Keratinocyte (primary cell): ENCODE data around the gene ZSWIM3. TPM values are rescaled to one million over a fixed set of nuclear protein-coding genes. Genes with fewer than 3 reads are reported as not detected.

ENCODE experiments used
- DNase-seq: peaks from one replicate; pipeline ENCODE4 v3.0.0-alpha.2; 2011; ENCODE audit warnings: low read depth, missing footprints, low spot score
- FAIRE-seq: peaks from 2 replicates; lab custom pipeline; 2011; peaks lifted over from hg19 to GRCh38; lab: Jason Lieb, UNC
- H2AFZ ChIP-seq: 2 replicates; pipeline ENCODE4 v1.6.0; 2012; ENCODE audit warnings: low read length, control low read depth, inconsistent platforms; ENCODE audit not compliant: control insufficient read depth
- H3K27ac ChIP-seq: 2 replicates; pipeline ENCODE4 v1.5.1; 2011; ENCODE audit warnings: low read length; ENCODE audit not compliant: control insufficient read depth, insufficient read depth
- H3K27me3 ChIP-seq: 3 replicates; pipeline ENCODE4 v1.6.0; 2011; ENCODE audit warnings: low read length; ENCODE audit not compliant: control insufficient read depth, insufficient read depth; ENCODE audit errors: extremely low read depth
- H3K36me3 ChIP-seq, 2 experiments: 2 replicates in 1 of 2; 3 replicates in 1 of 2; pipeline ENCODE4 v1.5.1; 2011; ENCODE audit warnings: low read length in 2 of 2, mild to moderate bottlenecking in 1 of 2; ENCODE audit not compliant: control insufficient read depth in 2 of 2, insufficient read depth in 2 of 2; ENCODE audit errors: extremely low read depth in 1 of 2
- H3K4me1 ChIP-seq: 3 replicates; pipeline ENCODE4 v1.5.1; 2011; ENCODE audit warnings: low read length; ENCODE audit not compliant: control insufficient read depth, insufficient read depth; ENCODE audit errors: extremely low read depth
- H3K4me2 ChIP-seq: 3 replicates; pipeline ENCODE4 v1.6.0; 2011; ENCODE audit warnings: low read depth, low read length; ENCODE audit not compliant: control insufficient read depth, insufficient read depth; ENCODE audit errors: extremely low read depth
- H3K4me3 ChIP-seq, 3 experiments: fragments of 200-600 bp in 1 of 3; sonication (generic) in 1 of 3; 2 replicates in 2 of 3; 3 replicates in 1 of 3; pipeline ENCODE4 v1.5.1; 2011 to 2016; ENCODE audit warnings: low read length in 3 of 3, mild to moderate bottlenecking in 3 of 3, control low read depth in 2 of 3, inconsistent platforms in 1 of 3, low read depth in 1 of 3, mixed read lengths in 1 of 3, mixed run types in 1 of 3, moderate library complexity in 1 of 3; ENCODE audit not compliant: control insufficient read depth in 2 of 3, insufficient read depth in 2 of 3; ENCODE audit errors: extremely low read depth in 1 of 3
- H3K79me2 ChIP-seq: 2 replicates; pipeline ENCODE4 v1.6.0; 2012; ENCODE audit warnings: low read length; ENCODE audit not compliant: control insufficient read depth, insufficient read depth
- H3K9ac ChIP-seq: 3 replicates; pipeline ENCODE4 v1.6.0; 2011; ENCODE audit warnings: low read length; ENCODE audit not compliant: control insufficient read depth, insufficient read depth; ENCODE audit errors: extremely low read depth
- H3K9me1 ChIP-seq: 3 replicates; pipeline ENCODE4 v1.6.0; 2011; ENCODE audit warnings: low read length; ENCODE audit not compliant: control insufficient read depth, insufficient read depth; ENCODE audit errors: extremely low read depth
- H3K9me3 ChIP-seq: 2 replicates; pipeline ENCODE4 v1.5.1; 2012; ENCODE audit warnings: low read depth, low read length; ENCODE audit not compliant: control insufficient read depth
- H4K20me1 ChIP-seq: 3 replicates; pipeline ENCODE4 v1.6.0; 2011; ENCODE audit warnings: low read length; ENCODE audit not compliant: control insufficient read depth, insufficient read depth; ENCODE audit errors: extremely low read depth
- EZH2 ChIP-seq: IDR thresholded peaks from one replicate; pipeline ENCODE4 v1.6.1; 2012; ENCODE audit warnings: inconsistent platforms, mild to moderate bottlenecking, low read length, moderate library complexity
- dilution Hi-C: fragments of 300-500 bp; cut with MboI; formaldehyde crosslinking; loops from one replicate; pipeline ENCODE4 v1.7.0; 2020; ENCODE audit warnings: low sequenced_read_pairs; ENCODE audit not compliant: extremely low pct_ligation_motif_present
- polyA plus RNA-seq, 5 experiments: library from polyadenylated mRNA; depleted of rRNA in 3 of 5; stranded (reverse) in 3 of 5; stranded (forward) in 1 of 5; unstranded in 1 of 5; fragments of >200 nt; gene quantifications; 1 replicate in 1 of 5; 2 replicates in 3 of 5; 3 replicates in 1 of 5; pipeline versions ENCODE4 v1.2.1 to v1.2.3, GENCODE V29; 2011 to 2012; ENCODE audit warnings: missing spikeins in 2 of 5, low read depth in 1 of 5, low replicate concordance in 1 of 5
- TF ChIP-seq, protein P1 (sequence below), 3 experiments: IDR thresholded peaks in 1 of 3; conservative IDR thresholded peaks in 1 of 3; optimal IDR thresholded peaks in 1 of 3; 2 replicates in 2 of 3; 3 replicates in 1 of 3; pipeline versions ENCODE3 to v1.5.1; 2011; ENCODE audit warnings: low read length in 3 of 3, mild to moderate bottlenecking in 3 of 3, moderate library complexity in 2 of 3, control low read depth in 1 of 3, inconsistent platforms in 1 of 3; ENCODE audit not compliant: insufficient read depth in 2 of 3; ENCODE audit errors: extremely low read depth in 1 of 3

Gene ZSWIM3
- polyA plus RNA-seq, 1 donor (not counting 4 experiments of a cell fraction or from before 2014, with no cell fraction given), result 2.0 TPM

DNA sequence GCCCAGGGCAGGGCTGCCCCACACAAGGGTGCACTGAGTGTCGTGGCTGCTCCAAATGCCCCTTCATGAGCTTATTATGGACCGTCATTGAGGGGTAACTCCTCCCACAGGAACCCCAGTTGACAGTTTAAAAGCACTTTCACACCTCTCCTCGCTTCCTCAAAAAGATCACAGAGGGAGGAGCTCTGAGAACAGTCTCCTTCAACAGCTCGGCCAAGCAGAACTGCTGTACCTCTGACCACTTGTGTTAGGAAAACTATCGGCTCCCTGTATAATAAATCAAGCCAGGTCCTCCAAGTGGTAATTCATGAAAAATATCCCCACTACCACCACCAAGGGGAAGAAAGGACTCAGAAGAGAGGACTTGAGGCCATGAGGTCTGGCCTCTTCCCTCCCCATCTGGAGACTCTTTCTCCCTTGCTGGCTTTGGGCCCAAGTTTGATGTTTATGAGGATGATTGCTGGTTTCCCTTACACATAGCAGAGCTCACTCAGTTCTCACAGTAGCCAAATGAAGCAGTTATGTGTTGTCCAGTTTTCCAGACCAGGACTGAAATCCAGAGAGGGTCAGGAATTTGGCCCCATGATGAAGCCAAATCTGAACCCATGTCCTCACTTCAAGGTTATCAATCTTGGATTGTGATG is 15.1 kb upstream of the ZSWIM3 start:
- Histone ChIP-seq H3K9me1 (no peaks in the 10 kb centered on the region), H3K27ac (no peak overlapping the region)
- dilution Hi-C loops, result no loop called here

DNA sequence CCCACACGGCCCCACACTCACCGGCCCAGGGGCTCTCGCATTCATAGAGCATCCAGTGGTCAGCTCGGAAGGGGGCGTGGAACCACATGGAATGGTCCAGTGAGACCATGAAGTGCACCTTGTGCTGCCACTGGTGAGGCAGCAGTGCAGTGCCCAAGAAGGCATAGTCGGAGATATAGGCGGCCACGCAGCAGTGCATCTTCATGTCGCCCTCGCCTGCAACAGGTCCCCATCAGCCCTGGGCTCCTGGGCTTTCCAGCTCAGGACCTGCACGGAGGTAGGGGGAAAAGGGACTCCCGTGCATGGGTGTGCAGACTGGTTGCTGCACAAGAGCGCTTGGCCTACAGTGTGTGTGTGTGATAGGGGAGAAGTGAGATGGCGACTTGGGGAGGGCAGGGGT is 13.9 kb upstream of the ZSWIM3 start:
- FAIRE-seq, result no peak
- H3K4me2 ChIP-seq, result no peak overlapping the region
- no peak overlapping the region for H3K27ac ChIP-seq
- H3K27me3 ChIP-seq, result no peaks in the 10 kb centered on the region
- H4K20me1 ChIP-seq, result no peaks in the 10 kb centered on the region
- no peaks in the 10 kb centered on the region for H3K79me2 ChIP-seq
- H3K9me1 ChIP-seq, result no peaks in the 10 kb centered on the region
- H2AFZ ChIP-seq, result no peak overlapping the region
- H3K36me3 ChIP-seq, result peaks cover 17 to 25% of the 10 kb centered on the region in 2 experiments
- no peak for DNase-seq
- no peak overlapping the region for H3K9ac ChIP-seq
- no peaks in the 10 kb centered on the region for H3K9me3 ChIP-seq
- no peak overlapping the region for H3K4me3 ChIP-seq
- TF ChIP-seq EZH2, result no peak
- TF ChIP-seq, protein P1, sequence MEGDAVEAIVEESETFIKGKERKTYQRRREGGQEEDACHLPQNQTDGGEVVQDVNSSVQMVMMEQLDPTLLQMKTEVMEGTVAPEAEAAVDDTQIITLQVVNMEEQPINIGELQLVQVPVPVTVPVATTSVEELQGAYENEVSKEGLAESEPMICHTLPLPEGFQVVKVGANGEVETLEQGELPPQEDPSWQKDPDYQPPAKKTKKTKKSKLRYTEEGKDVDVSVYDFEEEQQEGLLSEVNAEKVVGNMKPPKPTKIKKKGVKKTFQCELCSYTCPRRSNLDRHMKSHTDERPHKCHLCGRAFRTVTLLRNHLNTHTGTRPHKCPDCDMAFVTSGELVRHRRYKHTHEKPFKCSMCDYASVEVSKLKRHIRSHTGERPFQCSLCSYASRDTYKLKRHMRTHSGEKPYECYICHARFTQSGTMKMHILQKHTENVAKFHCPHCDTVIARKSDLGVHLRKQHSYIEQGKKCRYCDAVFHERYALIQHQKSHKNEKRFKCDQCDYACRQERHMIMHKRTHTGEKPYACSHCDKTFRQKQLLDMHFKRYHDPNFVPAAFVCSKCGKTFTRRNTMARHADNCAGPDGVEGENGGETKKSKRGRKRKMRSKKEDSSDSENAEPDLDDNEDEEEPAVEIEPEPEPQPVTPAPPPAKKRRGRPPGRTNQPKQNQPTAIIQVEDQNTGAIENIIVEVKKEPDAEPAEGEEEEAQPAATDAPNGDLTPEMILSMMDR (optimal IDR thresholded peaks at IDR 0.05 in 1 of 3, IDR thresholded peaks at IDR 0.05 in 1 of 3, conservative IDR thresholded peaks at IDR 0.05 in 1 of 3; ENCODE audit: extremely low read depth in 1 of 3, insufficient read depth in 2 of 3, low read length in 3 of 3), result no peak
- dilution Hi-C loops, result no loop called here
- H3K4me1 ChIP-seq, result no peaks in the 10 kb centered on the region

More for the DNA sequence above, 15.1 kb upstream of the ZSWIM3 start:
- FAIRE-seq, result no peak
- Histone ChIP-seq H3K4me2 (no peak overlapping the region), H3K4me3 (no peak overlapping the region), H3K4me1 (no peaks in the 10 kb centered on the region), H3K27me3 (no peaks in the 10 kb centered on the region), H3K79me2 (no peaks in the 10 kb centered on the region), H3K9me3 (no peaks in the 10 kb centered on the region), H3K9ac (no peak overlapping the region), H2AFZ (no peak overlapping the region), H4K20me1 (no peaks in the 10 kb centered on the region), H3K36me3 (peaks cover 17 to 25% of the 10 kb centered on the region in 2 experiments)
- no peak for TF ChIP-seq EZH2
- TF ChIP-seq, protein P1 (optimal IDR thresholded peaks at IDR 0.05 in 1 of 3, IDR thresholded peaks at IDR 0.05 in 1 of 3, conservative IDR thresholded peaks at IDR 0.05 in 1 of 3; ENCODE audit: extremely low read depth in 1 of 3, insufficient read depth in 2 of 3, low read length in 3 of 3), result no peak
- no peak for DNase-seq
